Ureter (tissue), 1 donor: ENCODE data around the gene CTCFL. TPM values are rescaled to one million over a fixed set of nuclear protein-coding genes. Genes with fewer than 3 reads are reported as not detected.

Experiments used
- DNase-seq: peaks from one replicate; pipeline ENCODE4 v3.0.0-alpha.2; 2020; ENCODE audit warnings: low spot score
- total RNA-seq: library from RNA; stranded (reverse); gene quantifications from one replicate; pipeline ENCODE4 v1.2.4, GENCODE V29; 2023
- donor health status: DM: yes; HTN: yes; CAD: no.

CTCFL gene
- total RNA-seq, 1 donor from 2014 or later: not detected

DNA sequence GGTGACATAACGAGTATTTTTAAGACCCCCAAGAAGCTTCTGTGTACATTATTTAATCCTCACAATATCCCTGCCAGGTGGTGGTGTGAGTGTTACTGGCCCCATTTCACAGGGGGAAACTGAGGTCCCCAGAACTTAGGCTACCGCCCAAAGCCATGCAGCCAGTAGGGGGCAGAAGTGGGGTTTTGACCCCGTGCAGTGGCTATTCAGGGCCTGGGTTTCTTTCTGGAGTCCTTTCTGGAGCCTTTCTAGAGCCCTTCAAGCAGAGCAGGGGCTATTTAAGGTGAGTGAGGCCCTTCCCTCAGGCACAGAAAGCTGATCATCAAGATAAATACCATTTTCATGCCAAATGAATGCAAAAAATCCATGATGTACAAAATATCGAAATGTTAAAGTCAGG is 59.0 kb downstream of the CTCFL start:
- DNase-seq: no peak

GRCh38 chr20:57465486-57465885 is 59.5 kb downstream of the CTCFL start:
- DNase-seq: no peak

- no peak for DNase-seq
Measured at GRCh38 chr20:57464642-57465211, 60.2 kb downstream of the CTCFL start.

- DNase-seq: no peak
Measured at GRCh38 chr20:57462781-57463180, 62.2 kb downstream of the CTCFL start.

DNA sequence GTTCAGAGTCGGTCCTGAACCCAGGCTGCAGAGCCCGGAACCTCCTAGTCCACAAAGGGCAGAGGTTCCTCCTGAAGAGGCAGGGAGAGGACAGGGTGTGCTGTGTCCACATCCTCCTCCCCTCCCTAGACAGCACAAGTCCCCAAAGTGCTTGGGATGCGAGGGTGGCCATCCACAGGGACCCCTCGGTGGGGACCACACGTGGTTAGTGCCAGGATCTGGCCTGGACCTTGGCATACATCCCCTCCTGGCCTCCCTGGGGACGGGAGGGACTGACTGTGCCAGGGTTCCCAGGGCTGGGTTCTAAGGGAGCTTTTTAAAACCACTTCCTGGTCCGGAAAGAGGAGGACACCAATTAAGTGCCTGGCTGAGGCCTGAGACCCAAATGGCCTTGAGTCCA is 63.2 kb downstream of the CTCFL start:
- DNase-seq: no peak

GRCh38 chr20:57460781-57461465 is 64.0 kb downstream of the CTCFL start:
- no peak for DNase-seq

DNA sequence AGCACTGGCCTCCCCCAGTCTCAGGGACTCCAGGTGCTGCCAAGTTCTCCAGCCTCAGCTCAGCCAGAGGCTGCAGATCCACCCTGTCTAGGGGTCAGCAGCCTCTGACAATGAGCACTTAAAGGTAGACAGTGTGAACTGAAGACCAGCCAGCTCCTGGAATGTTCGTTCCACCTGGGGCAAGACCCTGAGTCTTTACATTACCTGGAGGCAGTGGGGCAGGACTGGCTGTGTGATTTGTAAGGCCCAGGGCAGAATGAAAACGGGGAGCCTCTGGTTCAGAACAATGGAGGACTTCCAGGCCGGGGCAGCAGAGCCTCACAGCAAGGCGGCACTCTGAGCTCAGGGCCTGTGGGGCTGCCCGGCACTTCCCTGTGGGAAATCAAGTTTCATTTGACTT is 65.0 kb downstream of the CTCFL start:
- DNase-seq: no peak

GRCh38 chr20:57459278-57459677 is 65.7 kb downstream of the CTCFL start:
- no peak for DNase-seq

- peak; percentile 72 for DNase-seq
Measured at GRCh38 chr20:57458400-57459160, 66.4 kb downstream of the CTCFL start.

GRCh38 chr20:57457243-57458095 is 67.5 kb downstream of the CTCFL start:
- no peak for DNase-seq

- no peak for DNase-seq
Measured at GRCh38 chr20:57456116-57456515, 68.8 kb downstream of the CTCFL start.

DNA sequence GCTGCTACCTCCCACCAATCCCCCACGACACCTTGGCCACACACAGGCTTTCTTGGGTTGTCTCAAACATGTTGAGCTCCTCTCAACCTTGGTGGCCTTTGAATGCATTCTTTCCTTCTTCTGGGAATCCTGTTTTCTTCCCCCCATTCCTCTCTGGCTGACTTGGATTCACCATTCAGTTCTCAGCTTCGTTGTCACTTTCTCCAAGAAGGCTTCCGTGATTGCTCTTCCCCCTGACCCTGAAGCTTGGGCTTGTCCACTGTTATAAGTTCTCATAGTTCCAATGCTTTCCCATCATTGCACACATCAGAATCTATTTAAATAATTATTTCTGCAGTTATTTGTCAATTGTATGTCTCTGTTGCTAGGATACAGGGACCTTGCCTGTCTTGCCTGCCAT is 69.6 kb downstream of the CTCFL start:
- no peak for DNase-seq

- no peak for DNase-seq
Measured at GRCh38 chr20:57451795-57452661, 72.9 kb downstream of the CTCFL start.

DNA sequence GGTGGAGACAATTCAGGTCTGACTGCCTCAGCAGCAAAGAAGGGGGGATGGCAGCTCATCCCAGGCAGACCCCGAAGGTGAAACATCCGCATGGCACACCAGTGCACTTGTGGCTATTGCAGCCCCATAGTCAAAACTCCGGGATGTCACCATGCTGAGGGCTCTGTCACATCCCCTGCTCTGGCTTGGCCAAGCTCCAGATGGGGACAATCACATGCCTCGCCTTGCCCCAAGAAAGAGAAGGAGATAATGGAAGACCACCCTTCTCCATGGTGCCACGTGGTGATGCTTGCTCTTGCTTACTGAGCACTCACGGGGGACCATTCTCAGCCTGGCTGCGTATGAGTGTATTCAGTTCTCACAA is 73.5 kb downstream of the CTCFL start:
- no peak for DNase-seq

- DNase-seq: no peak
Measured at GRCh38 chr20:57450931-57451330, 74.0 kb downstream of the CTCFL start.

- DNase-seq: peak; percentile 65
Measured at GRCh38 chr20:57450419-57450818, 74.5 kb downstream of the CTCFL start.

DNA sequence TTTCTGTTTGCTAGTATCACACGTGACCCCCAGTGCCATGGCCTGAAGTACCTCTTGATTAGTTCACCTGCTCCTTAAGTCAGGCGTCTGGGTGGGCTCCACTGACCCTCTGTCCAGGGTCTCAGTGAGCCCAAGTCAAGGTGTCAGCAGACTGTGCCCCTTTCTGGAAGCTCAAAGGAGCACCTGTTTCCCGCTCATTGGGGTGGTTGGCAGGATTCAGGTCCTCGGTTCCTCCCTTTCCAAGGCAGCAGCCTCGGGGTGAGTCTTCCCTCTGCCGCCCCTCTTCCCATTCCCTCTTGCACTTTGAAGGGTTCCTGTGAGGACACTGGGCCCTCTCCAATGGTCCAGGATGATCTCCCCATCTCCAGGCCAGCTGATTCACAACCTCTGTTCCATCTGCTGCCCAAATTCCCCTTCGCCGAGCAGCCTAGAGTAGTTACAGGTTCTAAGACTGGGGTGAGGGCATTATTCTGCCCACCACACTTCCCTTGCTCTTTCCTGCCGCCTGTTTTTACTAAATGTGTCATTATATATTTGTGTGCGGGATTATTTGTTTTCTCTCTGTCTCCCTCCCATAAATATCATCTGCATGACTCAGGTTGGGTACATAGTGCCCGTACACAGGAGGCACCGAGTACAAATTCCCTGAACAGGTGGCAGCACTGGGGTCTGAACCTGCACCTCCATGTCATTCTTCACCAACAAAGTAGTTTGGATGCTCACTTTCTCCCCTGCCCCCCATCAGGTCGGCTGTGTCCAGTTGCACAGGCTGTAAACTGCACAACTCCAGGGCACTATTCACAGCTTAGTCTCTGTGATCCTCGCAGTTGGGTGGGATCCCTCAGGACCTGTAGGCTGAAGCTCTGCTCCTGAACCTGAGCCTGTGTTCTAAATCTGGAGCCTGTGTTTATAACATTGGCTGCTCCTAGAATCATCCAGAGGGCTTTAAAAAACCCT is 75.3 kb downstream of the CTCFL start:
- no peak for DNase-seq

DNA sequence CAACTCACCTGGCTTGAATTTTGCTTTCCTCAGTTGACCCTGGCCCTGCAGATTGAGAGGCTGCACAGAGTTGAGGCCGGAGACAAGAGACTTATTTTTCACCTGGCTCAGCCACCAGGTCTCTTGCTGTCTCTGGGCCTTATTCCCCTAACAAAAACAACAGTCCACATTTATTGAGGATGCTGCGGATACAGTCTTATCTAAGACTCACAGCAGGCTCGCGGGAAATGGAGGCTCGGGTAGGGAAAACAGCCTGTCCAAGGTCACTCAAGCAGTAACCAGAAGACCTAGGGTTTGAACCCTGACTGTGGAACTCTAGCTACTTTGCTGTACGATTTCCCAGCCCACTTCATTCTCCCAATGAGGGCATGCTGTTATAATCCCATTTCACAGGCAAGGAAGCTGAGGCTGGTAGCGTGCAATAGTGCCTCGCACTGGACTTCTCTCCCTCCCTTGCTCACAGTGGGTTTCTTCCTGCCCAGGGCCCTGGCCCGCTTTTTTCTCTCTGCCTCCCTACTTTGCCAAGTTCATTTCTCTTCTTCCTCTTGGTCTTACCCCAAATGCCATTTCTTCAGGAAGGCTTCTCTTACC is 76.1 kb downstream of the CTCFL start:
- DNase-seq: no peak
